ENCODE measurements around the gene RELB. TPM values are rescaled to one million over a fixed set of nuclear protein-coding genes. Genes with fewer than 3 reads are reported as not detected.
"Not testable (repeated sequence)": the region's sequence is repeated elsewhere in the genome, so short reads cannot be mapped to it uniquely, and the experiment has no call there.

Gene RELB, protein sequence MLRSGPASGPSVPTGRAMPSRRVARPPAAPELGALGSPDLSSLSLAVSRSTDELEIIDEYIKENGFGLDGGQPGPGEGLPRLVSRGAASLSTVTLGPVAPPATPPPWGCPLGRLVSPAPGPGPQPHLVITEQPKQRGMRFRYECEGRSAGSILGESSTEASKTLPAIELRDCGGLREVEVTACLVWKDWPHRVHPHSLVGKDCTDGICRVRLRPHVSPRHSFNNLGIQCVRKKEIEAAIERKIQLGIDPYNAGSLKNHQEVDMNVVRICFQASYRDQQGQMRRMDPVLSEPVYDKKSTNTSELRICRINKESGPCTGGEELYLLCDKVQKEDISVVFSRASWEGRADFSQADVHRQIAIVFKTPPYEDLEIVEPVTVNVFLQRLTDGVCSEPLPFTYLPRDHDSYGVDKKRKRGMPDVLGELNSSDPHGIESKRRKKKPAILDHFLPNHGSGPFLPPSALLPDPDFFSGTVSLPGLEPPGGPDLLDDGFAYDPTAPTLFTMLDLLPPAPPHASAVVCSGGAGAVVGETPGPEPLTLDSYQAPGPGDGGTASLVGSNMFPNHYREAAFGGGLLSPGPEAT
- polyA plus RNA-seq (ENCODE audit: insufficient read length in 4 of 4) = 1 to 10 TPM; 4.4 to 6.6 (median 5.5) TPM

DNA sequence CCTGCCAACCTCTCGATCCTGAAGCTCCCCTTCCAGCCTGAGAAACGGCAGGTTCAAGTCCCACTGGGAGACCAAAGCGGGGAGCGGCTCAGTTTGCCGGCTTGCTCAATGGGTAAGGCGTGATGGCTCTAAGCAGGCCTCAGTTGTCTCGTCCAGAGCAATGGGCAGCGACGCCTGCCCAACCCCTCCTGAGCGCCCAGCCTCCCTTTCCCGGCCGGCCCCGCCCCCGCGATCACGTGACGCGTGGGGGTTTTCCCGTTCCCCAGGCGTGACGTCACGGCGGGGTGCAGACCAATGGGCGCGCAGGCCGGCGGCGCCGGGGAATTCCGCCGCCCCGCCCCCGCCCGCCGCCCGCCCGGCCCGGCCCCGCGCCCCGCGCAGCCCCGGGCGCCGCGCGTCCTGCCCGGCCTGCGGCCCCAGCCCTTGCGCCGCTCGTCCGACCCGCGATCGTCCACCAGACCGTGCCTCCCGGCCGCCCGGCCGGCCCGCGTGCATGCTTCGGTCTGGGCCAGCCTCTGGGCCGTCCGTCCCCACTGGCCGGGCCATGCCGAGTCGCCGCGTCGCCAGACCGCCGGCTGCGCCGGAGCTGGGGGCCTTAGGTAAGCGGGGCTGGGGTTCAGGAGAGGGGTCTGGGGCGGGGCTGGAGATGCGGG, at the start of gene RELB:
TSS of gene RELB (plus strand) at position 378 of the 653 bp plus-strand sequence. CDS start at position 494, 116 bp downstream.
- DNase-seq (ENCODE audit: low read depth in 4 of 4, low spot score in 3 of 4) = peak; percentile 53 to 80 (median 74)

DNA sequence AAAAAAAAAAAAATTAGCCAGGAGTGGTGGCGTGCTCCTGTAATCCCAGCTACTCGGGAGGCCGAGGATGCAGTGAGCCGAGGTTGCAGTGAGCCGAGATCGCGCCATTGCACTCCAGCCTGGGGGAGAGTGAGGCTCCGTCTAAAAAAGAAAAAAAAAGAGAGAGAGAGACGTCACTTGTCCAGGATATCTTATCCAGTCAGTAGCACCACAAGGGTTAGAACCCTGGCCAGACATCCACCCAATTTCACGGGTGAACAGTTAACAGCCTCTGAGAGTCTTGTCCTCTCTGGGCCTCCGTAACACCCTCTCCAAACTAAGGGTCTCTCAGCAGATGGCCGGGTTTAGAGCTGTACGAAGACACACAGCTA, 47.0 kb upstream of the RELB start:
- DNase-seq (ENCODE audit: low read depth in 4 of 4, low spot score in 3 of 4) = peak in 1 of 4 donors; percentile 11

DNA sequence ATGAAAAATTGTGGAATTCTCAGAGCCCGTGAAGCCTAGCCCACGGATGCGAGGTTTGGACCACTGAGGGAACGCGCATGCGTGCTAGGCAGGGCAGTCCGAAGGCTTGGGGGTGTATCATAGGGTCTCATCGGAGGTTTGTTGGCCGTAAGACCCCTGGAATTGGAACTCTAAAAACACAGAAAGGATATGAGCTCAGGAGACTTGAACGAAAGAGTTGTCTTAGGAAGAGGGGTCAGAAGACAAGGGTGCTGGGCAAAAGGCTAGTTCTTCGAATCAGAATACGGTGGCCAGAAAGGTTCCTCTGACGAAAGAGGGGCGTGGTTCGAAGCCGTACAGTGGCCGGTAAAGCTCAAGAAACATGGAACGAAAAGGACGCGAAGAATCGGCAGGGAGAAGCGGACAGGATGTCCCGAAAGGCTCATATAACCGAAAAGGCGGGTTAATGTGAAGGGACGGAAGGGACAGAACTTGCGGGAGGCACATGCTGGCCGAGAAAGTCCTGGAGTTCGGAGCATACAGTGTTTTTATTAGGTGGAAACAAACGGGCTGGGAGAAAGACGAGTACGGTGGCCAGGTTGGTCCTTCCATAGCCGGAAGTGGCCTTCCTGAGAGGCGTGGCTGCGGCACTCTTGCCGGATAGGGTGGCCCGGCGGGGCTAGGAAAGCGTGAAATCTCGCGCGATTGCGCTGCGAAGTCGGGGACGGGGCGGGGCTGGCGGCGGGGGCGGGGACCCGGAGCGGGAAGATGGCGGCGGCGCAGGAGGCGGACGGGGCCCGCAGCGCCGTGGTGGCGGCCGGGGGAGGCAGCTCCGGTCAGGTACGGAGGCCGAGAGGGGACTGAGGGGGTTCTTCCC, 46.4 kb upstream of the RELB start, which contains the start of gene CLPTM1:
TSS of gene CLPTM1 (plus strand) at position 732 of the 856 bp plus-strand sequence. CDS start at position 748, 16 bp downstream.
- DNase-seq (ENCODE audit: low read depth in 4 of 4, low spot score in 3 of 4) = peak; percentile 93 to 98 (median 94)

DNA sequence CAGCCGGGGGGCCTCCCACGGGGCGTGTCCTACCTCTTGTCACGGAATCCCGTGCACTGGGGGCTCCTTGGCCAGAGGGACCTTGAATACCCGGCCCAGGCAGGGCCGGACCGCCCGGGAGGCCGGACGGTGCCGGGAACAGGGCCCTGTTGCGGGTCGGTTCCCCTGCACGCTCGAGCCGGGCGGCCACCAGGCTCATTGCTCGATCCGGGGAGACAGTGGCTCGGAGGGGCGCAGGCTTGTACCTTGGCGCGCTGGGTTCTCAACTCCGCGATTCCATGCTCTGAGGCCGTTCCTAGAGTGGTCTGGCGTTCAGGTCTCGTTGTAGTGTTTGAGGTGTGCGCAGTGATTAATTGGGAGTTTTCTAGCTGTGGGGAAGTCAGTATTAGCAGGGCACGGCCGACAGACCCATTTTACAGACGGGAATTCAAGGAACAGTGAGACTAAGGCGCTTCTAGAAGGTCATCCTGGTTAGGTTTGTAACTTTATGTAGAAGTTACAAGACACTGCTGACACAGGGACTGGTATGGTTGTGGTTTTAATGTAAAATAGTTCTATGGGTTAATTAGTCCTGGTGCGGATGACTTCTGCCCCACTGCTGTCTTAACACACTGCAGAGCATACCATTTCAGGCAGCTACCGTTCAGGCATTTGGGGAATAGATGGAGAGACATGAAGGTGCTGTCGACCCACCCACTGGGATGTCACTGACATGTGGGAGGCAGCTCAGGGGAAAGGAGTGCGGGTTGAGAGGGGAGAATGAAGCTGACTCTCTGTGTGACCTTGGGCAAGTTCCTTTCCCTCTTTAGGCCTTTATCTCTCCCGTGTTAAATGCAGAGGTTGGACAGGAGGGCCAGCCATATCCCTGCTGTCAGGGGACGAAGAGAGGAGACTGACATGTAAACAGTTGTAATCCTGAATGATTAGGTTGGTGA, 45.5 kb upstream of the RELB start:
- no peak for DNase-seq (ENCODE audit: low read depth in 4 of 4, low spot score in 3 of 4)

DNA sequence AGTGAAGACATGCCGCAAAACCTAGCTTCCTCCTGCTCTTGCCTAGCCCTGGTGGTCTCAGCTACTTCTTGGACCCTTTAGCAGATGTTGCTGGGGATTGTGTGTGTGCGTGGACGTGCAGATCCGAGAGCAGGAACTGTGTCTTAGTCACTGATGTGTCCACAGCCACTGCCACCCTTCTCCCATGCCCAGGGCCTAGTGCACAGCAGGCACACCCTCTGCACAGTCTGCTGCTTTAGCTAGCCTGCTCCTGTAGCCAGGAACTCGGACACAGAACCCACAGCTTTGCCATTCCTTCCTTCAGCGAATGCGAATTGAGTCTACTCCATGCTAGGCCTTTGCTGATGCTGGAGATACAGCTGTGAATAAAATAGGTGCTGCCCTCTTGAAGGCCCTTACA, 43.7 kb upstream of the RELB start:
- no peak for DNase-seq (ENCODE audit: low read depth in 4 of 4, low spot score in 3 of 4)

DNA sequence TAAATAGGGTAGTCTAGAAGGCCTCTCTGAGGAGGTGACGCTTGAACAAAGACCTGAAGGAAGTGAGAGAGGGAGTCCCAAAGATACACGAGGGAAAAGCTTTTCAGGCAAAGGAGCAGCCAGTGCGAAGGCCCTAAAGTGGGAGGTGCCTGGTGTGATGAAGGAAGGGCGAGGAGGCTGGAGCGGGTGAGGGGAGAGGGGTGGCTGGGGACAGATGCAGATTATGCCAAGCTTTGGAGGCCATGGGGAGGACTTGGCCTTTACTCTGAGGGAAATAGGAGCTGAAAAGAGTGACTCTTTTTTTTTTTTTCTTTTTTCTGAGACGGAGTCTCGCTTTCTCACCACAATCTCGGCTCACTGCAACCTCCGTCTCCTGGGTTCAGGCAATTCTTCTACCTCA, 43.2 kb upstream of the RELB start:
- no peak for DNase-seq (ENCODE audit: low read depth in 4 of 4, low spot score in 3 of 4)

DNA sequence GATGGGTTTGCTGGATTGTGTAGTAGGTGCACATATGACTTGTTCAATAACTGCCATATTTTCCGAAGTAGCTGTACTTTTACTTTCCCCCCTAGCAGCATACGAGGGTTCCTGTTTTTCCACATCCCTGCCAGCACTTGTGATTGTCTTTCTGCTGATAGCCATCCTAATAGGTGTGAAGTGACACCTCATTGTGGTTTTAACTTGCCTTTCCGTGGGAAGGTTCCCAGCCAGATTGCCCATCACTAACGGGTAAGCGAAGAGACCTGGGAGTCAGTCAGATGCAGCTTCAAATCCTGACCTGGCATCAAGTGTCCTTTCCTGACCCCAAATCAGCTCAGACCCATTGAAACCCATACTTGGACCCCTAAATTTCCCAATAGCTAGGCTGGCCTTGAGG, 41.6 kb upstream of the RELB start:
- no peak for DNase-seq (ENCODE audit: low read depth in 4 of 4, low spot score in 3 of 4)

DNA sequence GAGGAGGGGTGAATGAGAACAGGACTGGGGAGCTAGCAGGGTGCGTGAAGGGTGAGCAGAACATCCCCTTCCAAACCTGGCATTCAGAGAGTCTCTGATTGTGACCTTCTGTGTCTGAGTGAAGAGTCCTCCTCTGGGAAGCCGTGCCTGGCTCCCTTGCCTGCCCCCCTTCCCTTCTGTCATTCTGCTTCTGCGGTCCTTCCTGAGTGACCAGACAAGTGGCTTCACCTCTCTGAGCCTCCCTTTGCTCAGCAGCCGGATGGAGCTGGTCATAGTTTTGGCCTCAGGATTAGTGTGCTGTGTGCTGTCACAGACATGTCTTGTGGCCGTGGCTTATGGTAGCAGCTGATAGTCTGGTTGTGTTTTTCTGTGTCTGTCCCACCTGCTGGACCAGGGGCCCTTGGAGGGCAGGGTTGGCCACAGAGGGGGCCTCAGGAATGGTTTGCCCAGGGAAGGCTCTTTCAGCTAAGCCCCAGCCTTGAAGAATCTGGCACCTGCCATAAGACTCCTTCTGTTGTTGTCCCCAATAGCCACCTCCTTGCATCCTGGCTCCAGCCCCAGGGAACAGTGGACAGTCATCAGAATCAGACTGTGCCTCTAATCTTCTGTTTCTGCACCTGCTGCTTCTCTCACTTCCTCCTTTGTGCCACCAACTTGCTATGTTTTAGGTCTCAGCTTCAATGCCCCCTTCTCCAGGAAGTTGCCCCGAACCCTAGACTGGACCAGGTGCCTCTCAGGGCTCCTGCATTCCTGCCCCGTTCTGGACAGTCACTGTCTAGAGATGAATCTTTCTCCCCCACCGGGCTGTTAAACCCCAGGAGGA, 40.1 kb upstream of the RELB start:
- DNase-seq (ENCODE audit: low read depth in 4 of 4, low spot score in 3 of 4) = no peak

DNA sequence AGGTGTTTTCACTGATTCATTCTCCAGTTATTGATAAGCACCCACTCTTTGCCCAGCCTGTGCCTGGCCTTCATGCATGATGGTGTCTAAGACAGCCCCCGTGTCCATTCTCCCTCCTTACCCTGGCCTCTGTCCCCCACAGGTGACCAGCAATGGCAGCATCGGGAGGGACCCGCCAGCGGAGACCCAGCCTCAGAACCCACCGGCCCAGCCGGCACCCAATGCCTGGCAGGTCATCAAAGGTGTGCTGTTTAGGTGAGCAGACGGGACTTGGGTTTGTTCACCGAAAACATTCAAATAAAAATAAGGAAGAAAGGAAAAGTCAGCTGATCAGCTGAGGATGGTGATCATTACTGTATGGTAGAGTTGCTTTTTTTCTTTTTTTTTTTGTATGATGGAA, 39.4 kb upstream of the RELB start:
- no peak for DNase-seq (ENCODE audit: low read depth in 4 of 4, low spot score in 3 of 4)

DNA sequence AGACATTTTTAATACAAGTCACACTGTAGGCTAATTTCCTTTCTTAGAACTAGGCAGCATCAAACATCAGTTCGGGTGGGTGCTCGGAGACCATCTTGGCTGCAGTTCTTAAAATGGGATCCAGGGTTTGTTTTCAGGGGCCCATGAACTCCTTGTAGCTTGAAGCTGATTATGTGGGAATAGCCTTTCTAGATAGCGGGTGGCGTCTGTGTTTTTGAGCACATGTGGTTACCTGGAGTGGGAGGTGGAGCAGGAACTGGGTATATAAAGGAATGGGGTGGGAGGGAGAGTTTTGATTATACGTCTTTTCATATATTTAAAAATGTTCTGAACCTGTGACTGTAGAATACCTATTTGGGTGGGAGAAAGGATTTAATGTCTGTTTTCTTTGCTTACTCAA, 33.1 kb upstream of the RELB start:
- no peak for DNase-seq (ENCODE audit: low read depth in 4 of 4, low spot score in 3 of 4)

DNA sequence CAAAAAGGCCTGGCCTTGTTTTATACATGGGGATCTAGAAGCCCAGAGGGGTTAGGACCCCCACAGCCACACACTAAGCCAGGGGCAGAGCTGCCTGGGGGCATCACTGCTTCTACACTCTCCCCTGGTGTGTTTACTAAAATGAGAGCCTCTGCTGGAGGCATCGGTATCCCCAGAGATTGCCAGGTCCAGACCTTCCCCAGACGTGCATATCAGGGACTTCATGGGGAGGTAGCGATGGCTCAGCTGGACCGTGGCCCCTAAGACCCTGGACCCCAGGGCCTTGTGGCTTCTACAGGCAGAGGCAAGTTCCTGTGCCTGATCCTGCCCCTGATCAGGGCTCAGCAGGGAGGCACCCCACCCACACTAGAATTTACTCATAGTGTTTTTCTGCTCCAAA, 32.6 kb upstream of the RELB start:
- no peak for DNase-seq (ENCODE audit: low read depth in 4 of 4, low spot score in 3 of 4)

DNA sequence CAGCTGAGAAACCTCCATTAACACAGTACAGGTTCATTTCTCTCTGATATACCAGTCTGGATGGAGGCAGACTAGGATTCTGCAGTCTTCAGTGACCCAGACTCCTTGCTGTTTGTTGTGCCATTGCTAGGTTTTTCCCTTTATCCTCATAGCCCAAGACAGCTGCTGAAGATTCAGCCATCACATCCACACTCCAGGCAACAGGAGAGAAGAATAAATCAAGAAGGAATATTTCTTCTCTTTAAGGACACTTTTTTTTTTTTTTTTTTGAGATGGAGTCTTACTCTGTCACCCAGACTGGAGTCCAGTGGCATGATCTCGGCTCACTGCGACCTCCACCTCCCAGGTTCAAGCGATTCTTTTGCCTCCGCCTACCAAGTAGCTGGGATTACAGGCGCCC, 31.8 kb upstream of the RELB start:
- DNase-seq (ENCODE audit: low read depth in 4 of 4, low spot score in 3 of 4) = no peak

DNA sequence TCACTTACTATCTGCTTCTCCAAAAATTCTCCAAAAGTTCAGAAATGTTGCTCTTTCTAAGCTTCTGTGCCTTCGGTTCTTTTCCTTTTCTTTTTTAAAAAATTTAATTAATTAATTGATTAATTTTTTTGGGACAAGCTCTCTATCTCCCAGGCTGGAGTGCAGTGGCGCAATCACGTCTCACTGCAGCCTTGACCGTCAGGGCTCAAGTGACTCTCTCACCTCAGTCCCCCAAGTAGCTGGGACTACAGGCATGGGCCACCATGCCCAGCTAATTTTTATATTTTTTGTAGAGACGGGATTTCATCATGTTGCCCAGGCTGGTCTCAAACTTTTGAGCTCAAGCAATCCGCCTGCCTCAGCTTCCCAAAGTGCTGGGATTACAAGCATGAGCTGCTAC, 29.8 kb upstream of the RELB start:
- DNase-seq (ENCODE audit: low read depth in 4 of 4, low spot score in 3 of 4) = not testable (repeated sequence)

DNA sequence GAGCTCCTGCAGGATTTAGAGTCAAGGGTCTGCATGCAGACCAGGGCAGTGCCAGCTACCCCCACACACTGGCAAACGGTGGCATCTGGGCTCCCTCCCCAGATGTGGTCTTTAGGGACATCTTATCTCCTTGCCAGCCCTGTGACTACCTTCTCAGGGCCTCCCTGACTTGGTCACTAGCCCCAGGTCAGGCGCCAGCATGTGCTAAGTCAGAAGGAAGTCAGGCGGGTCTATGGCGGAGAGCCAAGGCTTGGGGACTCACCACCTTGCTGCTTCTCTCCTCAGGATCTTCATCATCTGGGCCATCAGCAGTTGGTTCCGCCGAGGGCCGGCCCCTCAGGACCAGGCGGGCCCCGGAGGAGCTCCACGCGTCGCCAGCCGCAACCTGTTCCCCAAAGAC, 28.5 kb upstream of the RELB start:
- no peak for DNase-seq (ENCODE audit: low read depth in 4 of 4, low spot score in 3 of 4)

DNA sequence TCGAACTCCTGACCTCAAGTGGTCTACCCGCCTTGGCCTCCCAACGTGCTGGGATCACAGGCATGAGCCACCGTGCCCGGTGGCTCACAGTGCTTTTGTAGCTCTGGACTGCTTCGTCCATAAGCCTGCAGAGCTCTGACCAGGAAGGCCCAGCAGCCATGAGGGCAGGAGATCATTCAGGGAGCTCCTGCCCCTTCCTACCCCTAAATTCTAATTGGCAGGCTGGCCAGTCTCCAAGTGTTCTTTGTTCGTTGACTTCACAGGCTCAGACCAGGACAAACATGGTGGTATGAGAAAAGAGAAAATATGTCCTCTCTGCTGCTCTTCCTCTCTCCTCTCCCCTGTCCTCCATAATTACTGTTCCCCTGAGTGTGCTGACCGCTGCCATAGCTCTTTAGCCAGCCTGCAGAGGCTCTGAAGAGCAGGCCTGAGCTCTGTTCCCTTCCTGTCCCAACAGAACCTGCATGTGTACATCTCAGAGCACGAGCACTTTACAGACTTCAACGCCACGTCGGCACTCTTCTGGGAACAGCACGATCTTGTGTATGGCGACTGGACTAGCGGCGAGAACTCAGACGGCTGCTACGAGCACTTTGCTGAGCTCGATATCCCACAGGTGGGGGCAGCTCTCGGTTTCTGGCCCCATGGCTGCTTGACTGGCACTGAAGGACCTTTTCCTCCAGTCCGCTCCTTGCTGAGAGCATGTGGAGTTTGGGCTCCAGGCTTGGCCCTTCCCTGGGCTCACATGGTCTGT, 27.1 kb upstream of the RELB start:
- no peak for DNase-seq (ENCODE audit: low read depth in 4 of 4, low spot score in 3 of 4)

DNA sequence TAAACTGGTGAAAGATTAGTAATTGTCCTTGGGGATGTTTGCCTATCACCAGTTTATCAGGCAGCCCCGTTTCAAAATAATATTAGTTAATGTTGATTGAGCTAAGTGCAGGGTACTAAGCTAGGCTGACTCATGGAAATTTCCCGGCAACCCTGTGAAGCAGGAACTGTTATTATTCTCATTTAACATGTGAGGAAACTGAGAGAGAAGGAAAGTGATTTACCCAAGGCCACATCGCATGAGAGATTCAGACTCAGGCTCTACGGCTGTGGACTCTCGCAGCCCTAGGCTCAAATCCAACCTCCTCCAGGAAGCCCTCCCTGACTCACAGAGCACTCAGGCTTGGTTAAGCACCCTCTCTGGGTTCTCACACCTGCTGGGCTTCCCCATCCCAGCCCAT, 26.4 kb upstream of the RELB start:
- no peak for DNase-seq (ENCODE audit: low read depth in 4 of 4, low spot score in 3 of 4)

DNA sequence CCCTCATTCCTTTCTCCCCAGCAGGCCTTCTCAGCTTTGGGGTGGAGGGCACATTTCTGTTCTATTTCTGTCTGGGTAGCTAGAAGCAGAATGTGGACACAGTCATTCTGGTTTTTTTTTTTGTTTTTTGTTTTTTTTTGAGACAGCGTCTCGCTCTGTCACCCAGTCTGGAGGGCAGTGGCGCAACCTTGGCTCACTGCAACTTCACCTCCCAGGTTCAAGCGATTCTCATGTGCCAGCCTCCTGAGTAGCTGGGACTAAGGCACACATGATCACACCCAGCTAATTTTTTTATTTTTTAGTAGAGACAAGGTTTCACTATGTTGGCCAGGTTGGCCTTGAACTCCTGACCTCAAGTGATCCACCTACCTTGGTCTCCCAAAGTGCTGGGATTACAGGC, 25.8 kb upstream of the RELB start:
- DNase-seq (ENCODE audit: low read depth in 4 of 4, low spot score in 3 of 4) = no peak

DNA sequence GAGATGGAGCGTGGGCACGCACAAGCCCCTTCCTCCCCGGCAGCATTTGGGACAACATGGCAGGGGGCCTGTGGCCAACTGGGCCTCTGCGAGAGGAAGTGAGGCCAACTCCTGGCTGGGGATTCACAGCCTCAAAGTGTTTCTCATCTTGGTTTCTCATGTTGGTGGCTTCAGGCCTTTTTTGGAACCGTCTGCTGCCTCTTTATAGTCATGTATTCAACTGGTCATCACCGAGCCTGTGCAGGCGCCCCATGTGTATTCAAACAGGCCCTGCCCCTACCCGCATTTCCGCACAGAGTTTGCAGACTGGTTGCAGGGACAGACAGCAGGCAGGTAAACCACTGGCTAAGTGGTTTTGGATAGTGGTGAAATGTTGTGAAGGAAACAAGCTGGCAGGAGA, 17.3 kb upstream of the RELB start:
- no peak for DNase-seq (ENCODE audit: low read depth in 4 of 4, low spot score in 3 of 4)
